Stimulated activated CD8-positive, alpha-beta memory T cell treated with anti-CD3 and anti-CD28 coated beads, Interleukin-4, amount 100 ng/mL, for 24 hours (primary cell): ENCODE measurements around the gene ZNF283.
"Not testable (repeated sequence)": the region's sequence is repeated elsewhere in the genome, so short reads cannot be mapped to it uniquely, and the experiment has no call there.

ENCODE experiments used
- DNase-seq: peaks from one replicate; pipeline ENCODE4 v3.0.0-alpha.2; 2020; ENCODE audit warnings: low read depth

The ZNF283 gene

DNA sequence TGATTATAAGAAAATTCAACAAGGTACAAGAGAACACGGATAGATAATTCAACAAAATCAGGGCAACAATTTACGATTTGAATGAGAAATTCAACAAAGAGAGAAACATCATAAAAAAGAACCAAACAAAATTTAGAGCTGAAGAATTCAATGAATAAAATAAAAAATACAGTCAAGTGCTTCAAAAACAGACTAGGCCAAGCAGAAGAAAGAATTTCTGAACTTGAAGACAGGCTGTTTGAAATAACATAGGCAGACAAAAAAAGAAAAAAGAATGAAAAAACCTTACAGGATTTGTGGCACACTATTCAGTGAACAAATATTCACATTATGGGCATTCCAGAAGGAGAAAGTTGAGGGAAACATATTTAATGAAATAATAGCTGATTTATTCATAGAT lies 31.1 kb downstream of the ZNF283 start:
- no peak for DNase-seq

GRCh38 chr19:43866923-43867322 lies 39.8 kb downstream of the ZNF283 start:
- not testable (repeated sequence) for DNase-seq

- DNase-seq = no peak
These were observed 45.6 kb downstream of the ZNF283 start for GRCh38 chr19:43872547-43873336.

GRCh38 chr19:43880483-43880882 lies 53.4 kb downstream of the ZNF283 start:
- no peak for DNase-seq

DNA sequence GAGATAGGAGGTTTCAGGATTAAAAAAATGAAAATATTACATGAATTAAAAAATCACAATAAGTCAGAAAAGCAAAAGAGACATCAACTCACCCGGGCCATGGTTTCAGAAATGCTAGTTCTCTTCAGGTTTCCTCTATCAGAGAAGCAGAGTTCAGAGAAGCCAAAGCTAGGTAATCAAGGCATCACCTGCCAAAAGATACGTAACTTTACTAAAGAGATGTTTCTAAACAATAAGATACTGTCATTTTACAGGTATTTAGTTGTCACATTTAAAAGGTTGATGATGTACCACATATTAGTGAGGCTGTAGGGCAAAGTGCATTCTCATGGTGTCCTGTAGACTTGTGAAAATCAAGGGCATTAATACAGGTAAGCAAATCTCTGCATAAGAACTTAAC lies 56.7 kb downstream of the ZNF283 start, which contains the start of gene ZNF404:
Gene ZNF404 (minus strand): TSS at position 101 of the 400 bp plus-strand sequence.
- DNase-seq = no peak

DNA sequence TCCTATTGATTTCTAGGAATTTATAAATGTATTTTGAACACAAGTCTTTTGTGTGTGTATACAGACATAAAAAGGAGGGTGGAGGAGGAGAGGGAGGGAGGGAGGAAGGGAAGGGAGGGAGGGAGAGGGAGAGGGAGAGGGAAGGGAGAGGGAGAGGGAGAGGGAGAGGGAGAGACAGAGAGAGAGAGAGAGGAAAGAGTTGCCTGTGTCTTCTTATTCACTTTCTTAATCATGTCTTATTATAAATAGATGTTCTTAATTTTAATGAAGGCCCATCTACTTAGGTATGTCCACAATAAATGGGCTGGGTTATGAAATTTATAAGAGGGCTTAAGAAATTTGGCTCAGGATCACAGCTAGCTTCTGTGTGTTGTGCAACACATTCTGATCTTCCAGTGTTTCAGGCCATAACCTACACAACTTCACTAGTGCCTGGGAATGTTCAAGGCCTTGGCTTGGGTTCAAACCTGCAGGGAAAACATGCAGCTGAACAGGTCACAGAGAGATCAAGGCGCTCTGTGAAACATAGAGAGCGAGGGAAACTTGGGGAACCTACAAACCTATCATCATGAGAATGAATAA lies 68.7 kb downstream of the ZNF283 start:
- no peak for DNase-seq
